Testis (tissue), 3 donors: ENCODE data around the gene AQP5. TPM values are rescaled to one million over a fixed set of nuclear protein-coding genes. Genes with fewer than 3 reads are reported as not detected.

Source experiments
- DNase-seq: peaks from one replicate; pipeline ENCODE4 v3.0.0-alpha.2; 2019
- H3K27ac ChIP-seq, 2 donors: fragments of 200-600 bp; sonication (generic); one replicate each; pipeline ENCODE4 v1.5.1; 2019
- H3K27me3 ChIP-seq: fragments of 200-600 bp; sonication (generic); one replicate; pipeline ENCODE4 v1.5.1; 2019
- H3K36me3 ChIP-seq: fragments of 200-600 bp; sonication (generic); one replicate; pipeline ENCODE4 v1.5.1; 2017; ENCODE audit warnings: low read depth; ENCODE audit errors: missing control alignments
- H3K4me1 ChIP-seq: fragments of 200-600 bp; sonication (generic); one replicate; pipeline ENCODE4 v1.5.1; 2019
- H3K4me3 ChIP-seq, 2 donors: fragments of 200-600 bp; sonication (generic); one replicate each; pipeline ENCODE4 v1.5.1; 2017 to 2019
- H3K9me3 ChIP-seq: fragments of 200-600 bp; sonication (generic); one replicate; pipeline ENCODE4 v1.5.1; 2017
- CTCF ChIP-seq, 3 experiments: fragments of 450-650 bp in 2 of 3; fragments of 200-600 bp in 1 of 3; sonication (generic) in 1 of 3; IDR thresholded peaks; one replicate each; pipeline ENCODE4 v1.5.1; 2016 to 2019; ENCODE audit warnings: antibody characterized with exemption in 3 of 3, mild to moderate bottlenecking in 2 of 3, moderate library complexity in 1 of 3
- POLR2A ChIP-seq: fragments of 450-650 bp; IDR thresholded peaks from one replicate; pipeline ENCODE4 v1.6.1; 2017; ENCODE audit warnings: antibody characterized with exemption, mild to moderate bottlenecking, moderate library complexity
- WGBS, 2 donors: methylation state at CpG; one replicate each; pipeline ENCODE4 v1.1.5; 2018; 5-methylcytosine and 5-hydroxymethylcytosine counted together
- intact Hi-C: fragments of 100-400 bp; cut with DNase I; formaldehyde crosslinking; loops from one replicate; pipeline ENCODE4 v1.15.1; 2023; ENCODE audit warnings: low total_unique reads
- polyA plus RNA-seq: library from polyadenylated mRNA; stranded (reverse); fragments of 350-450 nt; fragmentation: Illumina TruSeq; extraction: RNeasy Lipid Tissue Mini Kit (QIAGEN cat#74804); gene quantifications from one replicate; pipeline ENCODE4 v1.2.3, GENCODE V29; 2014; ENCODE audit warnings: low read depth, low replicate concordance; ENCODE audit not compliant: insufficient read depth
- total RNA-seq, 2 donors: library from RNA; depleted of rRNA; stranded (reverse); fragments of >200 nt; gene quantifications; one replicate each; pipeline ENCODE4 v1.2.3, GENCODE V29; 2016

AQP5 gene
- total and polyA plus RNA-seq, 3 donors from 2014 or later = 128 to 414 (median 134) TPM

- DNase-seq = no peak
- H3K36me3 ChIP-seq = no peaks in the 10 kb centered on the region
- 79 to 95% methylated on average over 15 to 18 of the region's 18 CpGs for whole genome bisulfite sequencing, 2 donors
- peaks cover 13% of the 10 kb centered on the region for H3K4me1 ChIP-seq
- H3K27ac ChIP-seq = no peak within 1 kb of the TSS
- intact Hi-C loops = loop anchor here (5.0 kb wide), 2 partner anchors 40 to 84 kb away; partner anchors contain the start of gene ASIC1
- no peaks in the 10 kb centered on the region for H3K9me3 ChIP-seq
- H3K27me3 ChIP-seq = no peaks in the 10 kb centered on the region
- no peak within 1 kb of the TSS for H3K4me3 ChIP-seq
- no peak for TF ChIP-seq POLR2A
- no peak for TF ChIP-seq CTCF (IDR thresholded peaks at IDR 0.05)
Measured at GRCh38 chr12:49972641-49973360, 11.1 kb downstream of the AQP5 start, which contains the start of gene AQP6. AQP6 (plus strand) TSS chr12:49972947; CDS start chr12:49973174, 227 bp downstream.

- no peak for DNase-seq
- Histone ChIP-seq H3K36me3 (no peaks in the 10 kb centered on the region), H3K27me3 (no peaks in the 10 kb centered on the region), H3K4me3 (no peak overlapping the region), H3K4me1 (peaks cover 13% of the 10 kb centered on the region), H3K27ac (no peak overlapping the region), H3K9me3 (no peaks in the 10 kb centered on the region)
- no peak for TF ChIP-seq CTCF (IDR thresholded peaks at IDR 0.05)
- no peak for TF ChIP-seq POLR2A
- intact Hi-C loops = loop anchor here (5.0 kb wide), 2 partner anchors 39 to 84 kb away; partner anchors contain the start of gene ASIC1
- 84 to 87% methylated on average over 16 to 19 of the region's 19 CpGs for WGBS, 2 donors
Measured at GRCh38 chr12:49973361-49973830, 11.7 kb downstream of the AQP5 start.

- peaks cover 13% of the 10 kb centered on the region for H3K4me1 ChIP-seq
- no peak overlapping the region for H3K4me3 ChIP-seq
- WGBS, 2 donors = 41% methylated on average over 6 to 13 of the region's 15 CpGs
- intact Hi-C loops = loop anchor here (5.0 kb wide), 2 partner anchors 38 to 83 kb away; partner anchors contain the start of gene ASIC1
- H3K27me3 ChIP-seq = no peaks in the 10 kb centered on the region
- no peak overlapping the region for H3K27ac ChIP-seq
- DNase-seq = peak; percentile 80
- H3K36me3 ChIP-seq = no peaks in the 10 kb centered on the region
- H3K9me3 ChIP-seq = no peaks in the 10 kb centered on the region
- TF ChIP-seq CTCF (IDR thresholded peaks at IDR 0.05) (peak; percentile 21 to 51 (median 42)), POLR2A (no peak)
Measured at GRCh38 chr12:49974231-49974675, 12.6 kb downstream of the AQP5 start.

GRCh38 chr12:49974677-49975317, 13.1 kb downstream of the AQP5 start:
- no peaks in the 10 kb centered on the region for H3K27me3 ChIP-seq
- H3K27ac ChIP-seq = no peak overlapping the region
- H3K9me3 ChIP-seq = no peaks in the 10 kb centered on the region
- DNase-seq = no peak
- intact Hi-C loops = loop anchor here (5.0 kb wide), 2 partner anchors 38 to 83 kb away; partner anchors contain the start of gene ASIC1
- WGBS, 2 donors = 52 to 66% methylated on average over 8 of the region's 8 CpGs
- peak in 1 of 3 experiments; percentile 3 for TF ChIP-seq CTCF (IDR thresholded peaks at IDR 0.05)
- TF ChIP-seq POLR2A = no peak
- no peak overlapping the region for H3K4me3 ChIP-seq
- peaks cover 13% of the 10 kb centered on the region for H3K4me1 ChIP-seq
- H3K36me3 ChIP-seq = no peaks in the 10 kb centered on the region
